ENCODE measurements around the gene GHRL.

The GHRL gene, protein sequence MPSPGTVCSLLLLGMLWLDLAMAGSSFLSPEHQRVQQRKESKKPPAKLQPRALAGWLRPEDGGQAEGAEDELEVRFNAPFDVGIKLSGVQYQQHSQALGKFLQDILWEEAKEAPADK

DNA sequence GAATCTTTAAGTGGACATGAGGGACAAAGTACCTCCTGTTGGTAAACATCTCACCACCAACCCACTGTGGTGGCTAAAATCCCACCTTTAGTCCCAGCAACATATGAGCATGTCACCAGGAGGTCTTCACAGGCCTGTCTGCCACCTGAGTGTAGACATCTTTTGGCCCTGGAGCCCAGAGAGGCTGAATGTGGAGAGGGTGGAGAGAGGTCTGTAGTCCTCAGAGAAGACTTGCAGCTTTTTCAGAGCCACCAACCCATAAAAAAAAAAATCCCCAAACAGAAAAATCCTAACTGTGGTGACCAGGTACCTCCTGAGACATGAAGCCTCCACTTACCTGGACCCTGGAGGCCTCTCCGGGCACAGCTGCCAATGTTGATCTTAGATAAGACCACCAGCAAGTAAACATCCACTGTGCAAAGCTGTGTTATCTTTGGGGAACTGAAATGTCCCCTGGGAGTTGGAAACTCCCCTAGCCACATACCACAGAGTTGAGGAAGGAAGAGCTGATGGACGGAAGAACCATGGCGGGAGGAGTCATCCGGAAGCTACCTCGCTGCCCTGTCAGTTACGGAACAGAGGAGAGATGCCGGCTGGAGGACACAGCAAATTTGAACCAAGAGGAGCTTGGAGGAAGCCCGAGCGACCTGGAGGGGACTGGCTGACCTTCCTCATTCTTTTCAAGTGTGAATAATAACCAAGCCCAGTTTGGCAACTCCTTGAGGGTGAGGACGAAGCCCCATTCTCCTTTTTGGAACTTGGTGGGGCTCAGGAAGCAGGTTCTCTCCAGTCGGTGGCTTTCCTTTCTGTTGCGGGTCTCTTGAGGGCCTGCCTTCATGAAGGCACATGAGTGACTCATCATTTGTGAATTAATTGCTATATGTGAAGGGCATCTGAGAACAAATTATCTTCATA, at the start of gene GHRL:
GHRL (minus strand) TSS at position 443 of the 915 bp plus-strand sequence. CDS start 2,767 bp downstream, outside the sequence.
- DNase-seq: no peak

DNA sequence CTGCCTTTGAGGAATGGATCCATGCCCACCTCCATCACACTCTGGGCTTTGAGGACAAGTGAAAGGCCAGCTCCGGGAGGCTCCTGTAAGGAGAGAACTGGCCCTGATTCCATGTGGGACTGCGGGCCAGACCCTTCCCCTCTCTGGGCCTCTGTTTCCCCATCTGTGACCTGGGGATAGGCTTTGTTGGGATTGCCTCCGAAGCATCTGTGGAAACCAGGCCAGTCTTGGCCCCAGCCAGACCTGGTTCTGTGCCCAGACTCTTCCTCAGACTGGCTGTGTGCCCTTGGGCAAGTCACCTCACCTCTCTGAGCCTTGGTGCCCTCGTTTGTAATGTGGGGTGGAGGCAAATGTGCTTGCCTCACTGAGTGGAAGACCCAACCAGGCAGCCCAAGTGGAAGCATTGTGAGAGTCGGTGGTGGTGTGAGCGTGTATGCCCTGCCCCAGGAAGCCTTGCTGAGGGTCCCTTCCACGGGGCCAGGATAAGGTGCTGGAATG, 49.2 kb upstream of the GHRL start:
- no peak for DNase-seq

DNA sequence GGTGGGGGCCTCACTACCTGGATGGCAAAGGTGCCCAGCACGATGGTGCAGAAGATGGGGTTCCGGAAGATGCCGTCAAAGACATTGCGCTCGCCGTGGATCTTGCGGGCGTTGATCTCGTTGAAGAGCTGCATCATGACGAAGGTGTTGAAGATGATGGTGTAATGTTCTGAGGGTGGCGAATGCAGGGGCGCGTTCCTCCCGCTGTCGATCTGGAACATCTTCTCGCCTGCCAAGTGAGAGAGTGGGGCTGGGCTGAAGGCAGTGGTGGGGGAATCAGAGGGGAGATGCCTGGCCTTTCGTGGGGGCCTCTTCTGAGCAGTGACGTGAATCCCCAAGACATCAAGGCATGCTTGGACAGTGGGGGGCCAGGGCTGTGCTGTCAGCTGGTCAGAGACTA, 47.7 kb upstream of the GHRL start:
- DNase-seq: no peak

DNA sequence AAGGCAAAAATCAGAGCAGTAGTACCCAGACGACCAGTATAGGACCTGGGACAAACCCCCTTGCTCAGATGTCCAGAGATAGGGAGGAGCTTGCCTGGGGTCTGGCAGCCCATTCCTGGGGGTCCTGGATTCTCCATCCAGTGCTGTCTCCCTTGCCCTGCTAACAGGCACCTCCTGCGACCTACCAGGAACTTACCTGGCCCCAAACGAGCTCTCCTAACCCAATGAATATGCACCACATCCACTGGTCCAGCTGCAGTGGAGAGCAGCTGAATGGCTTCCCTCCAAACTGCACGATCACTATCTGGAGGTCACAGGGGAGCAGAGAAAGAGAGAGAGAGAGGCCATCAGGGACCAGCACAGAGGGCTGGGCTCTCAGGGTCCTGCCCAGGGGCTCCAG, 47.3 kb upstream of the GHRL start:
- DNase-seq: no peak

DNA sequence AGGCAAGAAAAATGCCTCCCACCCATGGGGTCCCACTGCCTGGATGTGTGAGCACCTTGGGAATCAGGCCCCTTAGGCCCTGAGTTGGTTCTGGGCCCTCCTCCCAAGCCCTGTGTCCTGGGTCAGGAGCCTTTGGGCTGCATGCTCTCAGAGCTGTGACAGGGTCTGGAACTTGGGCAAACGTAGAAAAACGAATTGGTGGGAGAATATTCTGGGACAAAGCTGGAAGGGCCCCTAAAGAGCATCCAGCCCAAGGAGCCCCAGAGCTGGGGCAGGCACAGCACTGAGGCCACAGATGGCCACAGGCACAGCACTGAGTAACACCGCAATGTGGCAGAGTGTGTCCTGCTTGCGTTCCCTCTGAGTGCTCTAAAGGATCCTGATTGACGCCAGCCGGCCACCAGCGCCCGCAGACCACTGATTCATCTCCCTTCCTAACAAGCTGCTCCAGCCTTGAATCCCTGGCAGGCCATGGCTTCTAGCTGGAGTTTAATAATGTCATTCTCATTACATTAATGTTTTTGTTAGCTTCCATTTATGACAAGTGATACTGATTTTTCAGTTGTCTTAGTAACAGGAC, 46.7 kb upstream of the GHRL start:
- DNase-seq: no peak

DNA sequence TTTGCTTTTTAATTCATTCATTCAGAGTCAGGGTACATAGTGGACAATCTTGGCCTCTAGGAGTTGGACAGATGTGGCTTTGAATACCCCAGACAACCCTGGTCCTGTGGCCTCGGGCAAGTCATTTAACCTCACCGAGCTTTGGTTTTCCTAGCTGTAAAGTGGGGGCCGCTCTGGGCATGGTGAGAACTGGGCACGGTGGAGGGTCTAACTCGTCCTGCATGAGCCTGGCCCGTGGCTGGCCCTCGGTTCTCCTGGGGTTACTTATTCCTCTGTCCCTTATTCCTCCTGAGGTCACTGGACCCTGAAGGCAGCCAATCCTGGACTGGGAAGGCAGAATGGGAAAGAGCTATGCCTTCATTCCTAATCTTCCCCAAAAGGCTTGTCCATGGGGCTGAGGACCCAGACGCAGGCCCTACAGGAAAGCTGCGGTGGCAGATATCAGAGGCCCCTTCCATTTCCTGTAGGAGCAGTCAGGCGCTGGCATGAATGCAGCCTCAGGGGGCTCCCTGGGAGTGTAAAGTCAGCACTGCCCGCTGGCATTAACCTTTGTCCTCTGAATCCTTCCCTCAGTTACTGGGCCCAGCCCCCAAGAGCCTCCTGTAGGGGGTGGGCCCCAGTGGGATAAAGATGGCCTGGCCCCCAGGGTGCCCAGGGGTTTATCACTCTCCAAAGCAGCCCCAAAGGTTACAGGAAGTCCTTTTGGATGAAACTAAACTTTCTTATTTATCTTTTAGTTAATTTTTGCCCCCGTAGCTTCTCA, 46.0 kb upstream of the GHRL start:
- DNase-seq: no peak

DNA sequence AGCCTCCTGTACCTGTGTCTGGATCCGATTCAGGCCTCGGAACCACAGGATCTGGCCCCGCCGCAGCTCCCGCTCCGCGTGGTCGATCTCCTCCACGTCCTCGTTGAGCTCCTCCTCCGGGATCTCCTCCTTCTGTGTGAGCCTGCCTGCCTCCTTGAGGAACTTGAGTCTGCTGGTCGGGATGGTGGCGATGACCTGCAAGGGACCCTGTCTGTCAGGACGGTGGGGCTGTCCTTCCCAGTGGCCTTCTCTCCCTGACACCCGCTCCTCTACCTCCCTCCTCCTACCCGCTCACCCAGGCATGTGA, 45.4 kb upstream of the GHRL start:
- DNase-seq: no peak

DNA sequence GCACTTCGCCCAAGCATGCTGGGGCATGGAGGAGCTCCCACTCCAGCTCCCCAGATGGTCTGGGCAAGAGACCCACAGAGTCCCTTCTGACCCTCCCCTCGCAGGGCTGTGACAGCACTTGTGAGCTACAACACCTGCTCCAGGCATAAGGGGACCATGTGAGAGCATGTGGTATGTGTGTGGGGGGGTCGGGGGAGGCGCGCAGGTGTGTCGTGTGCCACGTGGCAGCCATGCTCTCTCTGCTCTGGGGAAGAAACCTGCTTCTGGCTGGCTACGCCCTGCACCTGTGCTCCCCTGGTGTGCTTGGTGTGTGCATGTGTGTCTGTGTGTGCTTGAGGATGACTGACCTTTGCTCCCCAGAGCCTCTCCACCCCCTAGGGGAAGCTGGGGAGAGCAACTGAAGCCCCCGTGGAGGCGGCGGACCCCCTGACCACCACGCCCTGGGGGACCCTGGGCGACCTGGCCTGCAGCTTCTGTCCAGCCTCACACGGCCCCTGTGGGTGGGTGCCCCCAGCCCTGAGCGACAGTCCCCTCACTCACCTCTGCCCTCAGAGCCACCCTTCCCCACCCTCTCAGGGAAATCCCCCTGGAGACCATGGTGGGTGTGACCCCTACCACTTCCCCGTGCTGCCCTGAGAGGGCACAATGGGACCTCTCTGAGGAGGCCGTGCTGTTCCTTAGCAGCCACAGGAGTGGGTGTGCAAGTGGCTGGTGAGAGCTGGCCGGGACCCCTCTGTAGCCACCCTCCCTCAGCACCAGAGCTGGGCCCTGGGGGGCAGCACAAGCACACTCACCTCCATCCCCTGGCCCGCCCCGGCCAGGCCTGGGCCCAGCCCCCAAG, 44.8 kb upstream of the GHRL start:
- no peak for DNase-seq

DNA sequence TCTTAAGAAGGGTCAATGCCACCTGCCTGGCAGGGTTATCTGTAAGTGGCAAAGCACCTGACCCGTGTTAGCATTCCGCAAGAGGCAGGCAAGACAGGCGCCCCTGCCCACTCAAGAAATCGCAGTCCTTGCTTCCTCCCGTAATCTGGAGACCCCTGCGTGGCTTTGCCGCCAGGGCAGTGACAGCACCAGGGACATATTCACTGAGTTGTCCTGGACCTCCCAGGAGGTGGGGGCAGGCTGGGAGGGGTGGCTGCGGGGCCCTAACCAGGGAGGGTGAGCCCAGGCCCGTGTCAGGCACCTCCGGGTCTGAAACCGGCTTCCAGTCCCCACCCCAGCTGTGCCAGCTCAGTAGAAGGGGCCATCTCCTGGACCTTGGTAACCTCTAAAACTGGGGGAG, 44.0 kb upstream of the GHRL start:
- no peak for DNase-seq

DNA sequence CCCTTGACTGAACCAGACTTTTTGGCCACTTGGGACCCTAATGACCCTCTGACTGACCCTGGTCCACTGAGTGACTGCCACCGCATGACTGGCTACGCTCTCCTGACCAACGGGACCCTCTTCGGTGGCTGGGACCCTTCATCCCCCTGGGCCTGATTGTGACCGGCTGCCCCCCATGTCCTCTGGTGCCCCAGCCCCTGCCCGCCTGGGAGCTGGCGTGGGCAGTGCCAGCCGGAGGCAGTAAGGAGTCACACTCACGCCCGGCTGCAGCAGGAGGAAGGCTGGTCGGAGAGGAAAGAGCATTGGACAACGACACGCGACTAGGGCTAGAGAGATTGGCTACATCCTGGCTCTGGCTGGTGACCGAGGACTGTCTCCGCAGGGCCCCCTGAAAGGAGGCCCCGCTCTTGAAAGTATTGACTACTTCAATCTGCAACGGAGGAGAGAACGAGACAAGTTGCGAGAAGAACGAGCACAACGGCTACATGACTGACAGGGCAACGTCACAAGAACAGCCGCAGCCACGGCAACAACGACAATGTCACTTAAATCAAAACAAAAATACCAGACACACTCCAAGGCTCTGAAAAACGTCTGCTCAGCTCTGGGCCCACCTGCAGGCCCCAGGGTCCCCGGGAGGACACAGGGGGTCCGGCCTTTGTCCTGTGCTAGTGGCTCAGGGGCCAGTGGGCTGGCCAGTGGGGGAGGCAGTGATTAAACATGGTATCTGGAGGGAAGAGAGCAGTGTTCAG, 43.3 kb upstream of the GHRL start:
- DNase-seq: no peak

DNA sequence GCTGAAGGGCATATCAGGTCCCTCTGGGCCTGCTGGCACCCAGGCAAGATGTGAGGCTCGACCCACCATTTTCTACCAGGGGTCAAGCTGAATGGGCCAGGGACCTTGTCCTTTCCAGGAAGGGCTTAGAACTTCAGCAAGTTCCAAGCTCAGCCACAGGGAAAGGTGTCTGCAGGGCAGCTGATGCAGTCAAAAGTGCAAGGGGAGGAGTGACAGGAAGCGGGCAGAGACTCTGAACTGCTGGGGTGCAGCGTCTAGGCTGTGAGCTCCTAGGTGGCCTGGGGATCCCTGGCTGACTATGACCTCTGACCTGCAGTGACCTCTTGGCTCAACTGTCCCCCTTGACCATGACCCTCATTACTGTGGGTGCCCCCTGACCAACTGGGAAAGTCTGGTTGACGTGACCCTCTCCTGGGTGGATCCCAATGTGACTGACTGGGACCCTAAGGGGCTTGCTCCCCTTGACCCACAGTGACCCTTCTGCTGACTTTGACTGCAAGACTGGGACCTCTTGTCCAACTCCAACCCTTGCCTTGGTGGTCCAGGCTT, 42.5 kb upstream of the GHRL start:
- no peak for DNase-seq

DNA sequence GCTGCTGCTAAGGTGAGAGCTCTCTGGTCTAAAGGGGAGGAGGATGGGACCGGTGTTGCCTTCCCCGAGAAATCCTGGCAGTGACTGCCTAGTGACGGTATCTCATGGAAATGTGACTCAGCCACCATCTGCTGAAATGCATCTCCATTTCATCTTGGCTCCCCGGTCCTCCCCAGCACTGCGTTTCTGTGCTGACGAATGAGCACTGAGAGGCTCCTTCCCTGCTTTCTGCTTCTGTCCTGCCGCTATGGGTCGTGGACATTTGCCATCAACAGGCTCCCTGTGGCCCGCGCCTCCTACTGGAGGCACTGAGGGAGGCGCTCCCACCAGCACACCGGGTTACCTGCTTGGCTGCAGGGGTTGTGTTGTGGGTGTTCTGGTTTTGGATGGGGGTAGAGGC, 41.7 kb upstream of the GHRL start:
- DNase-seq: peak in 1 of 2 donors; percentile 57

DNA sequence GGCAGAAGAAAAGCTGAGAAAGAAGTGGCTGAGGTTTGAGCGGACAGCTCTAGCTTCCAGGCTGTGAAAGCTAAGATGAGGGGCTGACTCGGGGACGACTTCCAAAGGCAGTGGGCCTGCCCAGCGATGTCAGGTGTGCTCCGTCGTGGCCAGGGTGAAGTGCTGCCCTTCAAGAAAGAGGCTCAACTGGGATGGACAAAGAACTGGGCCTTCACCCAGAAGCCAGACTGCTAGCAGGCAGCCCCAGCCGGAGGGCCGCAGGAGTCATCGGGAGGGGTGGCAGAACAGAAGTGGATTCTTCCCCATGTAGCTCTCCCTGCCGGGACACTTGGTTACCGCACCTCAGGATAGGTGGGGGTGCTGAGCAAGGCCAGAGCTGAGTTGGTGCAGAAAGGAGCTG, 41.3 kb upstream of the GHRL start:
- DNase-seq: no peak

DNA sequence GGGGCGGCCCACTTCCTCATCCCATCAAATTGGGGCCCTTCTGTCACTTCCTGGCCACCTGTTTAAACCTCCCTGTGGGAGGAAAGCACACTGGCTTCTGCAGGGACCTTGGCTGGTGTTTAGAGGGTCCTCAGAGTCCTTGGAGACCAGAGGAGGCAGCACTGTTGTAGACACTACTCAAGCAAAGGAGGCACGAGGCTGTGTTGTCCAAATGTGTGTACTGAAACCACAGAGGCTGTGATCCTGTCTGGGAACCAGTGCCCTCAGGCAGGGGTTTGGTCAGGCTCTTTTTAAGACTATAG, 40.6 kb upstream of the GHRL start:
- no peak for DNase-seq

DNA sequence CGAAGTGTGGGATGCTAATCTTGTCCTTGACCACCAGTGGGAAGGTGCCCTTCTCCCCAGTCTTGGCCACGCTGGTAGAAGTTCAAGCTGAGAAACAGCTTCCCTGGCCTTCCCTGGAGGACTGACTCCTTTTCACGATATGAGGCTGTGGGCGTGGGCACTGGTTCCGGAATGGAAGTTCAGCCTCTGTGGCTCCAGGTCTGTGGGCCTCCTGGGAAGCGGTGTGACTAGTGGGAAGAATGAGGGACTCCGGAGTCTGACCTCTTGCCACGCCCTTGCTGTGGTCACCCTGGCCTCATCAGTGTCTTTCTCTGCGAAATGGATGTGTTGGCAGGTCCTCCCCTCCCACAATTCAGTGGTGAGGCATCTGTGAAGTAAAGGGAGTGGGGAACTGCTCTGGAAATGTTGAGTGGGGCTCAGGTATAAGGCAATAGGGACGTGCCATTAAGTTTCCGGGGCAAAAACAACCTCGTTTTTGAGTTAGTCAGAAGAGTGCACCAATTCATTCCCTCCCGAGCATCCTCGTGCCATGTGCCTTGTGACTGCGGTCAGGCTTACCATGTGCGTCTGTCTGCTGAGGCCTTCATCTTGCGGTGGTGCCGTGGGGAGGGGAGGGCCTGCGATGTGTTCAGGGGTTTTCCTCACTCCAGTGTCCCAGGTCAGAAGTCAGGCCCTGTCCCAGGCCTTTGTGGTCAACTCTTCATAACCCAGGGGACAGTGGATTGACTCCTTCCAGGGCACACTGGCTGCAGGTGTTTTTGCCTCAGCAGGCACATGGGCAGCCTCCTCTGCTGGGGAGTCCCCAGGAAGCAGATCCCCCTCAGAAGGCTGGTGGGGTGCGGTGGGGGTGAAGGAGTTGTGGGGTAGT, 40.0 kb upstream of the GHRL start:
- no peak for DNase-seq

DNA sequence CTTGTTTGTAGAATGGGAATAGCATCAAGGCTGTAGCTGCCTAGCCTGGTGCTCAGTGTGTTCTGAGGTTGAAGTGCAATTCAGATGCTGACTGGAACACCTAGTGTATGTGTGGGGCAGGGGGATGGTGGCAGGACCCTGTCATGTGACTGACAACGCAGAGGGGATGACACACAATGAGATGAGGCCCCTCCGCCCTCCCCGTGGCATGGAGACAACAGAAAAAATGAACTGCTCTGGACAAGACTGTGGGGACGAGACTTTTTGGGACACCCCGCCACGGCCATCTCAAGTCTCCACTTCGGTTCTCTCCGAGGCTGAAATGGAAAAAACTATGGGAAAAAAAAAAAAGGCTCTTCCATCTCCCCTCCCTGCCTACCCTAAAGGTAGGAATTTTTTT, 38.6 kb upstream of the GHRL start:
- DNase-seq: no peak

DNA sequence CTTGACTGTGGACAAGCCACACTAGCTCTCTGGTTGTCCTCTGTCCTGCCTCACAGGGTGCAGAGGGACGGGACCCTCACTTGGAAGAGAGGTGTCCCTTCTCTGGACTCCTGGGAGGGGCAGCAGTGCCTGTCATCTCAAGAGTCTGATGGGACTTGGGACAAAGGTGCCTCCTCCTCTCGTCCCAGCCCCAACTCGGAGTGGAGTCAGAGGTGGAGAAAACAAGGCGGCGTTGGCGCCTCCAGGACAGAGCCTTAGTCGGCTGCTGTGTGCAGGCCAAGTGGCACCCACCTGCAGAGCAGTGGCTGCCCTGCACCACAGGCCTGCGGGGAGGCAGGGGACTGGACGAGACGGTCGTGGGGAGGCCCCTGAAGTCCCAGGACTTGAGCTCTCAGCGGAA, 37.6 kb upstream of the GHRL start:
- no peak for DNase-seq

DNA sequence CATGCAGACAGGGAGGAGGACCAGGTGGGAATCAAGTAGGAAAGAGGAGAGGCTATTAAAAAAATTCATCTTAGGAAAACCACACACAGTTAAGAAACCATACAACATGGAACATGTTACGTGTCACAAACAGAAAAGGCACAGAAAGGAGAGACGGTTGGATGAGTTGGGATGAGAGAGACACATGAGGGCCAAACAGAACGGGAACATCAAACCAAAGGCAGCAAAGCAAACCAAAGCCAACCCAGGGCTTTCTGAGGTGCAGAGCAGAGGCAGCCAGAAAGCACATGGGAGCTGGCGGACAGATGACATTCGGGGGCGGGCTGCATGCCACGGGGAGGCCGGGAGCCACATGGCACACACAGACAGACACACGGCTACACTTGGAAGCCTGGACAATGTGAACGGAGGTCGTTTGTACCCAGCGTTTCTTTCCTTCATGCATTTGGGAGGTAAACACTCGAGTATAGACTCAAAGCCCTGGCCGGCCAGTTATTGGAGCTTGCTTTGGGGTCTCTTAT, 36.8 kb upstream of the GHRL start:
- no peak for DNase-seq

DNA sequence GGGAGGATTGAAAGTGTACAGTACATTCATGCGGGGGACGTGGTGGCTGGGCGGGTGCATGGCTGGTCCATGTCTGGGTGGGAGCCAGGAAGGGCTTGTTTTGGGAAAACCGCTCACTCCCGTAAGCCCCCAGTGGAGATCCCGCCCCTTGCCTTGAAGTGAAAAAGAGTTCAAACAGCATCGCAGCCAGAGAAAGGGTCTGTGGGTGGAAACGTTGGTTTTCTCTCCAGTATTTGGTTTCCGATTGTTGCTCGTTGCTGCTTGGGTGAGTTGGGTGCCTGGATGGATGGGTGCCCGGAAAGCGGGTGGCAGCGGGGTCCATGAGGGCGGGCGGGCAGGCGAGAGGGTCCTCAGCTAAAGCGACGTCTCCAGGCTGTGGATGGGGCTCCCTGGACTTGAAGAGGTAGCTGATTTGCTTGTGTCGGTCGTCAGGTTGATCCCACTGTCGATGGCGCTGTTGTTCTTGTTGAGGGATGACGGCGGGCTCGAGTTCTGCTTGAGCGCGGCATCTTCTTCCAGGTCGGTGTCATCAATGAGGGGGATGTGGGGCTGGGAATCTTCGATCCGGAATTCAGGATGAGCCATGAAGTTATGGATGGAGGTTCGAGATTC, 35.8 kb upstream of the GHRL start:
- no peak for DNase-seq

DNA sequence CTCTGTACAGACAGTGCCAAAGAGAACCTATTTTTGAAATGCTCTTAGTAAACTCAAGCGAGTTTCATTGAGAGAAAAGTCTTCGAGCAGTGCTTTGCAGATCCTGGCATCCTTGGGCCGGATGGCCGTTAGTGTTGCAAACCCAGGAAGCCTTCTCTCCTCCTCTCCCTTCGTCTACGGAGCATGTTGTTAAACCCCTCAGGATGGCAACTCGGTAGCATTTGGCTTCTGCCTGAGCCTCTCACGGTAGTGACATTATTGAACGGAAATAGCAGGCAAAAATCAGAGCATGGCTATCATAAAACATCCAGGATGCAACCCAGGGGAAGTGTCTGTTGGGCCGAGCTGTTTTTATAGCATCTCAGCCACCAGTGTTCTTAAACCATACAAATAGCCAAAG, 34.8 kb upstream of the GHRL start:
- no peak for DNase-seq
